ENCODE measurements around the gene MSI2.

The MSI2 gene

DNA sequence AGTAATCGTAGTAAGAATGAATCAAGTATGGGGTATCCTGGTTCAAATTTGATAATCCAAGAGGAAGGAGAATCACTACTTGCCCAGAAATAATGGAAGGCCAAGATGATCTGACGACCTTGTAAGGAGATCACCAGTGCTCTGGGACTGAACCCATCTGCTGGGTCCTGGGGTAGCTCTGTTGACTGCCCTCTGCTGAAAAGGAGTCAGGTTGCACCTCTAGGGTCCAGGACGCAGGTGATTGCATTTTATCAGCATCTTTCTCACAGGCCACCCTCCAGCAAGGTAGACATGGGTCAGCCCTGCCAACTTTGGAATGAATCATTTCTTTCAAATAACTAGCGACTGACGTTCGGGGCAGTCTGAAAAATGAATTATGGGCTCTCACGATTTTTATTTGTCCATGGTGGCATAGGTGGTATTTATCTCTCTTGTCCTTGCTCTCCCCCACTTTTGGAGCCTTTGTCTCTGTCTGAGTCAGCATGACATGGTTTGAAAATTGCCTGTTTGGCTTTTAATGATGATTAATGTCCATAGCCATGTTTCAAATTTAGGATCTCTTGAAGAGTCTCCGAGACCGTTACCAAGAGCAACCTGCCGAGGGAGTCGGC, 163.7 kb downstream of the MSI2 start:
- H3K4me3 ChIP-seq (ENCODE audit: low read depth, low read length), result no peak overlapping the region
- TF ChIP-seq, protein P1, sequence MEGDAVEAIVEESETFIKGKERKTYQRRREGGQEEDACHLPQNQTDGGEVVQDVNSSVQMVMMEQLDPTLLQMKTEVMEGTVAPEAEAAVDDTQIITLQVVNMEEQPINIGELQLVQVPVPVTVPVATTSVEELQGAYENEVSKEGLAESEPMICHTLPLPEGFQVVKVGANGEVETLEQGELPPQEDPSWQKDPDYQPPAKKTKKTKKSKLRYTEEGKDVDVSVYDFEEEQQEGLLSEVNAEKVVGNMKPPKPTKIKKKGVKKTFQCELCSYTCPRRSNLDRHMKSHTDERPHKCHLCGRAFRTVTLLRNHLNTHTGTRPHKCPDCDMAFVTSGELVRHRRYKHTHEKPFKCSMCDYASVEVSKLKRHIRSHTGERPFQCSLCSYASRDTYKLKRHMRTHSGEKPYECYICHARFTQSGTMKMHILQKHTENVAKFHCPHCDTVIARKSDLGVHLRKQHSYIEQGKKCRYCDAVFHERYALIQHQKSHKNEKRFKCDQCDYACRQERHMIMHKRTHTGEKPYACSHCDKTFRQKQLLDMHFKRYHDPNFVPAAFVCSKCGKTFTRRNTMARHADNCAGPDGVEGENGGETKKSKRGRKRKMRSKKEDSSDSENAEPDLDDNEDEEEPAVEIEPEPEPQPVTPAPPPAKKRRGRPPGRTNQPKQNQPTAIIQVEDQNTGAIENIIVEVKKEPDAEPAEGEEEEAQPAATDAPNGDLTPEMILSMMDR (IDR thresholded peaks at IDR 0.05; ENCODE audit: insufficient read depth, low read depth, low read length, missing control alignments), result no peak
- DNase-seq (ENCODE audit: low read depth), result no peak

DNA sequence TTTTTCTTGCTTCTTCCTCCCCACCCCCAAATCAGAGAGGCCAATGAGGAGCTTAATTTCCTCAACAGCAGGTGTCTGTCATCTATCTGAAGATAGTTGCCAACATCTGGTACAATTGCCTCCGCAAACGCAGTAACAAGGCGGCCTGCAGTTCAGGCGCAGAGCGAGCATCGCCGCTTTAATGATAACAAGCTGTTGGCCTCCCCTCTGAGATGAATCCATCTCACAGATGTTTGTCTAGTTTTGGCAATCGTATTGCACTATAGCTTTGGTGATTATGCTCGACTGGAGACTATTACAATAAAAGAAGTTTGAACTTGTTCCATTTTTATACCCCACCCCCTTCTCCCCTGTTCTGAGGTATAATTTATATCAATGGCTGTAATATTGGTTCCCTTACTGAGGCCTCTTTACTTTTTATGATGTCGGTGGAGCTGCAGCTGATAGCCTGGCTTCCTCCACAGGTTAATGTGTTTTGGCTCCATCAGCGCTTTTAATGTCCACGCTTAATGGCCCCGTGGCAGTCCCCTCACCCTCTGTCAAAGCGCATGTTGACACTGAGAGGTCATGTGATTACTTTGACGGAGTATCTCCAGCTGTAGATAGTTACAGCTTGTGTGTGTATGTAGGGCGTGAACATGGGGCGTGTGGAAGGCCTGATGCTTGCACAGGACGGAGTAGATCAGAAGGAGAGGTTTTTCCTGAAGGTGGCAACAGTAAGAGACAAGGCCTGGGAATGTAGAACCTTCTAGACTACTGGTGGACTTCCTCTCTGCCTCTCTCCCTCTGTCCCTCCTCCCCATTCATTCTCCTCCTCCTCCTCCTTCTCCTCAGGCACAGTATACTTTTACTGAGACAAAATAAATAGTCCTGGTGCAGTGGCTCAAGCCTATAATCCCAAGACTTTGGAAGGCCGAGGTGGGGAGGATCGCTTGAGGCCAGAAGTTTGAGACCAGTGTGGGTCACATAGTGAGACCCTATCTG, 164.7 kb downstream of the MSI2 start:
- H3K4me3 ChIP-seq (ENCODE audit: low read depth, low read length), result no peak overlapping the region
- no peak for DNase-seq (ENCODE audit: low read depth)
- TF ChIP-seq, protein P1 (IDR thresholded peaks at IDR 0.05; ENCODE audit: insufficient read depth, low read depth, low read length, missing control alignments), result no peak

DNA sequence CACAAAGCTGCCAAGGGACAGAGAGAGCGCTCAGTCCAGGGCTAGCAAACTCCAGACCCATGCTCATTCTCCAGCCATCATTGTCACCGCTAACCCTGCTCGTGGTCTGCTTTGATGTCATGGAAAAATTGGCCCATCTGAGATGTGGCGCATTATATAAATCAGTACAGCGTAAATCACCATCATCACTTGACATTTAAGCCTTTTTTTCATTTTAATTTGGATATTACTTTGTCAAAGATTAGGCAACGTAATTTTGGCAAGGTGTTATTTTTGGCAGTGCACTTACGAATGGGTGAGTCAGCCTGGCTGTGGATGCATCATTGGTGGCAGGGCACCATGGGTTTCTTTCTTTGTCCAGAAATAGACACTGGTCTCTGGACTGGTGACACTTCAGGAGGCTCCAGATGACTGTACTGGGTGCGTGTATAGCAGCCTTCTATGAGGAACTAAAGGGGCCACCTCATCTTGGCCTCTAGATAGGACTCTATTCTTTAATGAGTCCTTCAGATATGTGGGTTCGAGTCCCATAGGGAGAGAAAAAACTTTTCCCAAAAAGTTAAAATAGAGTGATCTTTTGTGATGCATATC, 166.3 kb downstream of the MSI2 start:
- peak; percentile 82 for DNase-seq (ENCODE audit: low read depth)
- no peak overlapping the region for H3K4me3 ChIP-seq (ENCODE audit: low read depth, low read length)
- TF ChIP-seq, protein P1 (IDR thresholded peaks at IDR 0.05; ENCODE audit: insufficient read depth, low read depth, low read length, missing control alignments), result no peak

DNA sequence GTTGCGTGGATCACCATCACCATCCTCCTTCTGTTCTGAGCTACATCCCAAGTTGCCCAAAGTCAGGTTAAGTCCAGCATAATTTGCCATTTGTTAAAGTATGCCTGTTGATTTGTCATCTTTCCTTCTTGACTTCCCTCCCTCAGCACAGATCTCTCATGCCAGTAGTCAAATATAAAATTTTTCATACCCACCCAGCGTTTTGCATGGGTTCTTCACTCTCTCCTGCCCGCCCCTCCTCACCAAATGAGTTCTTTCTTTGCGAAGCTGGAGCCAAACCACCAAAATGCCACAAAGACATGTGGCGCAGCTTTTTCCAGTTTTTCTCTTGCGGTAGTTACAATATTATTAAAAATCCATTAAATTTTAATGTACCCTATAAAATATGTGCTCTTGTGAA, 167.2 kb downstream of the MSI2 start:
- no peak for DNase-seq (ENCODE audit: low read depth)
- TF ChIP-seq, protein P1 (IDR thresholded peaks at IDR 0.05; ENCODE audit: insufficient read depth, low read depth, low read length, missing control alignments), result no peak
- H3K4me3 ChIP-seq (ENCODE audit: low read depth, low read length), result no peak overlapping the region

DNA sequence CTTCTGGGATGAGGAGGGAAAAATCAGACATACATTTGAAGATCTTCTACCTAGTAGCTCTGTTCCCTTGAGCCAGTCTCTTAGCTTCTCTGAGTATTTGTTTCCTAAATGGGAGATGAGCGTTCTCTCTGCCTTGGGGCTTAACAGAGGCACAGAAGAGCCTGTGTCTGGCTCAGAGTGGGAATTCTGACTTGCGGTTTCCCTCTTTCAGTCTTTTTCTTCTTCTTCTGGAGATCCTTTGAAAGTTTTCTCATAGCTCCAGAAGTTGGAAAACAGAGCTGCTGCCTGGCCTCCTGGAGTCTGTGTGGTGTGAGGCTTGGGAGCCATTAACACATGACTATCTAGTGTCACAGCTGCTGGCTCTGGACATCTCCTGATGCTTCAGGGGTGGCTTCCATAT, 167.9 kb downstream of the MSI2 start:
- no peak for DNase-seq (ENCODE audit: low read depth)
- H3K4me3 ChIP-seq (ENCODE audit: low read depth, low read length), result no peak overlapping the region

DNA sequence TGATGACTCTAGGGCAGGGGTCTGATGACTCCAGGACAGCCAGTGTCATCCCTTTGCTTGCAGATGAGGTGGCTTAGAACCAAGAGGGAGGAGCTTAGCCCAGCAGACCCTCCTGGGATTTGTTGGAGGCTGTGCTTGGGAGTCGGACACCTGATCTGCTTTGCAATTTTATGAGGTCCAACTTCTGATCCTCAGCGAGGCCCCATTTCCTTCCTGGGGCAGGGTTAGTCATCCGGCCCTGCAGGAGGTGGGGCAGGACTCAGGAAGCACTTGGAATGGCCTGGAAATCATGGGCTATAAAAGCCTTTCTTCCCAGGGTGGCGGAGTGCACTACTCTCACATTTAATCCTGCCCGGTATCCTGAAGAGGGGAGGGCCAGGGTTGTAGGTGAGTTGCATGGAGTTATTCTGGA, 168.5 kb downstream of the MSI2 start:
- no peak overlapping the region for H3K4me3 ChIP-seq (ENCODE audit: low read depth, low read length)
- TF ChIP-seq, protein P1 (IDR thresholded peaks at IDR 0.05; ENCODE audit: insufficient read depth, low read depth, low read length, missing control alignments), result no peak
- DNase-seq (ENCODE audit: low read depth), result peak; percentile 11

More for the DNA sequence above, 167.9 kb downstream of the MSI2 start:
- TF ChIP-seq, protein P1 (IDR thresholded peaks at IDR 0.05; ENCODE audit: insufficient read depth, low read depth, low read length, missing control alignments), result no peak
